HG03175 (cell line): ENCODE results near the gene APCDD1L.

ENCODE experiments used
- ATAC-seq: cut with Tn5 transposase; IDR thresholded peaks from one replicate; pipeline ENCODE4 v1.9.1; 2021; ENCODE audit warnings: mild to moderate bottlenecking, moderate library complexity; ENCODE audit not compliant: unreplicated experiment

Gene APCDD1L

DNA sequence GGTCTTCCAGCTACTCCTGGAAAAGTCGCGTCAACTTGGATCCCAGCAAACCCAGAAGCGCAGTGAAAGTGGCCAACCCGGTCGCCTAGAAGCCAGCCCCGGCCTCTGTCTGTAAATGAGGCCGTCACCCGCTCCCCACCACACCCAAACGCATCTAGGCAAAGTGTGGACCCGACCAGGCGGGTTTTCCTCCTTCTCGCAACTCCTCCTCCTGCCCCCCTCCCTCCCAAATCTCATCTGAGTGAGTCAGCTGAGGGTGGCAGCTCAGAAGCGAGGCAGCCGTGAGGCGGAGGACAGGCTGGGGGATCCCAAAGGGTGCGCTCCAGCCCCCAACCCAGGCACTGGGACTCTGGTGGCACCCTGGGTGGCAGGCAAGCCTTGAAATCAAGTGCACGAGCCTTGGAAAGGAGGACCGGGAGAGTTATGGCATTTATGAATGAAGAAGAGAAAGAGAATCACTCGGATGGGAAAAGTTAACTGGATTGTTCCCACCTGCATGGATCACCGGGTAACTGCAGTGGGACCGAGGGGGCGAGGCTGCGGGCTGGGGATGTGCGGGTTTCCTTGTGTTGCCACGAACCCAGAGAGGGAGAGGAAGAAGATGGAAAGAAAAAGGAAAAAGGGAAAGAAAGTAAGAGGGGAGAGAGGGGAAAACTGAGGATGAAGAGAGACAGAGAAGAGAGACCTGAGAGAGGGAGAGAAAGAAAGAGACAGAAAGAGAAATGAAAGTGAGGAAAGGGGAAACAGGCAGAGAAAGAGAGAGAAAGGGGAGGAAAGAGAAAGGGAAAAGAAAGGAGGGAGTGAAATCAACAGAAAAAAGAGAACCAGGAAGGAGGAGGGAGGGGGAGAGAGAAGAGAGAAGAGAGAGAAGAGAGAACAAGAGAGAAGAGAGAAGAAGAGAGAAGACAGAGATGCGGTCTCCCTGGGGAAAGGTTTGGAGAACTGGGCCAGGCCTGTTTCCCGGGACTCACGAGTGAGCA lies at the start of gene APCDD1L:
APCDD1L (minus strand) TSS at position 167 of the 980 bp plus-strand sequence. CDS start 692 bp downstream, outside the sequence.
- ATAC-seq: no peak

DNA sequence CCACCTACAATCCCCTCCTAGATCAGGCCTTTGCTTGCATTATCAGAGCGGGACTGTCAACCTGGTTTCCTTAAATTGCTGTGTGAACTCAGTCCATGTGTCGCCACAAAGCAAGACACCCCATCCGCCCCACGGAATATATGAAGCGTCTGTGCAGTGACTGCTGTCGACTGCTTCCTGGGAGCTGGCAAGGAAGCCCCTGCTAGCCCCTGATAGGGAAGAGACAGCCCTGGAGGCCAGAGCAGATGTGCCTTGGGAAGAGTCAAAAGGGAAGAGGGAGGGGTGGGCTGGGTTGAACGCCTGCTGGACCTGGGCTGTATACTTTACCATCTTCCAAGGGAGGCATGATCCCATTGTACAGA lies 44.1 kb upstream of the APCDD1L start:
- no peak for ATAC-seq

DNA sequence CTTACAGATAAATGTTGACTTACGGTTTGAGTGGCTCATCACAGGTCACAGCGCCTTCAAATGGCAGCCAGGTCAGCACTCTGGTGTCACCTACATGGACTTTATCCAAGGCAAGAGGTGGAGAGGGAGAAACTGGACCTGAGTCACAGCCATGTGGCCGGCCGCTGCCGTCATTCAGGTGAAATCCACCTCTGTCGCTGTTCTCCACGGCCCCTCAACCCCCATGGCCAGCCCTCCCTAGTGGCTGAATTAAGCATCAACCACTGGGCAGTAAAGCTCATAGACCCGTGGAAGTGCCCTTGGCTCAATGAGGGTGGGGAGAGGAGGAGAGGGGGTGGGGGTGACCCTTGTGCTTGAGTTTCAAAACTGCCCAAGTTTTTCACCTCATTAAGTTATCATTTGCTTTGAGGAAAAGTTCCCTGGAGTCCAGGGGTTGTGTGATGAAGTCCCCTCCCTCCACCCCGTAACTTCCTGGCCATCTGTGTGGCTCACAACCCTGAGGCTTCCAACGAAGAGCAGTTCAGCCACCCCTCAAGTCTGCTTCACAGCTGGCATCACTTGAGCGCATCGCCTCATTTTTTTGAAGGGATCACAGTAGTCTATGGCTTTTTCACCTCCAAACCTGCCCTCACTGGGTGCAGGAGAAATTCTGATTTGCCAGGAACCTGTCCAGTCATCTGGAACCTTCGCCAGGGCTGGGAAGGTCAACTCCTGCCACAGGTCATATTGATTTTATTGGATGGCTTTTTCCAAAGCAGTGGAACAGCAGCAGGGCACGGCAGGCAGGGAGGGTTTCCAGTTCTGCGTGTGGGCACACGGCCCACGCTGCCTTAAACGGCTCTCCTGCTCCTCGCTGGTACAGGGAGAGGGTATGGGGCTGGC lies 43.5 kb upstream of the APCDD1L start:
- no peak for ATAC-seq

- ATAC-seq: no peak
These were observed 42.6 kb upstream of the APCDD1L start for GRCh38 chr20:58557733-58558342.

GRCh38 chr20:58556961-58557360 lies 41.8 kb upstream of the APCDD1L start:
- ATAC-seq: no peak

GRCh38 chr20:58555078-58555765 lies 40.0 kb upstream of the APCDD1L start:
- ATAC-seq: no peak

DNA sequence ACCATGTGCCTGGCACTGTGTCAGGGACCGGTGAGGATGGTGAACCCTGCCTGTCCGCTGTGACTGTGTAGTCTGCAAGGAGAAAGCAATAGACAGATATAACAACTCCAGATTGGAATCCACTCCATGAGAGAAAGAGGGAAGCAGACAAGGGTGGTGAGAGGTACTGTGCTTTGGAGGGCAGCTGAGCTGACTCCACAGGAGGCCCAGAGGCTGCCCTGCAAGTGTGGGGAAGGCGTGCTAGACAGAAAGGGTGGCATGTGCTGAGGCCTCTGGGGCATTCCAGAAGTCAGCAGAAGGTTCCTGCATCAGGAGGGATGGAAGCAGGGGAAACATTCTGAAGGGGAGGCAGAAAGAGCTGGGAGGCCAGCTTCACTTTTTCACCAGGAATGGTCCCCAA lies 39.3 kb upstream of the APCDD1L start:
- ATAC-seq: no peak

- ATAC-seq: no peak
These were observed 38.6 kb upstream of the APCDD1L start for GRCh38 chr20:58553841-58554240.

DNA sequence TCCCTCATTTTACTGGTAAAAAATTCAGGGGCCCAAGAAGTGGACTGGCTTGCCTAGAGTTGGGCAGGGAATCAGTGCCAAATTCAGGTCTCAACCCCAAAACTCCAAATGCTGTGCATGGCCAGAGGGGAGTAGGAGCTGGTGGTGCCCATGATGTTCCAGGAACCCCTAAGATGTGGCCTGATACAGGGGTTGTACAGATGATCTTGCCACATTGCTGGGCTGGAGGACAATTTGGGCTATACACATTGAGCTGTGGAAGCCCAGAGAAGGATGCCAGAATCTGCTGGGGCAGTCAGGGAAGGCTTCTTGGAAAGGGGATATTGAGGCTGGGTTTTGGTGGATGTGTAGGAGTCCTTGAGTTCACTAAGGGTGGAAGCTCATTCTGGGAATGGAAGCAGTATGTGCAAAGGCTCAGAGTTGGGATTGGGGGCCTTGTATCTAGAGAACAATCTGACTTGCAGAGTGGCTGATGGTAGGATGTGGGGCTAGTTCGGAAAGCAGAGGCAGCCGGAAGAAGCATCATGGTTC lies 38.0 kb upstream of the APCDD1L start:
- ATAC-seq: no peak

DNA sequence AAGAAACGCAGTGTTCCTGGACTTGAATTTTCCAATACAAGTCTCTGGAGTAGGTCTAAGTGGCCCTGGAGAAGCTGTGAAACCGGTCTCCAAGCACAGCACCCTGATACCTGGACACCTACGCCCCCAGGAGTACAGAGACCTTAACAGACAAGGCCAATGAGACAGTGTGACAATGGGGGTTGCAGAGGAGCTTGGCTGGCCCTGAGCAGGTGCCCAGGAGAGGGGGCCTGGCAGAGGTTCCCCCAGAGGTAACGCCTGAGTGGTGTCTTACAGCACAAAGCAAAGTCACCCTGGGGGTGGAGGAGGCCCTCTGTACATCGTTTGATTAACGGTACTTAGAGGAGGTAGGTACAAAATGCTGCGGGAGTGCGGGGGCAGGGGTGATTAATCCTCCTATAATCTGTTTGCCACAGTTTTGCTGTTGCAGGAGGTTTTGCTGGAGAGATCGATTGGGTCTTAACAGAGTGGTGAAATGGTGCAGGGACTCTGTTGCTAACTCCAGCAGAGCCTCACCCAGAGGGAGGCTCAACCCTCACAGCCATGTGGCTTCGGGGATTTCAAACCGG lies 37.3 kb upstream of the APCDD1L start:
- no peak for ATAC-seq

- no peak for ATAC-seq
These were observed 36.4 kb upstream of the APCDD1L start for GRCh38 chr20:58551631-58552030.

DNA sequence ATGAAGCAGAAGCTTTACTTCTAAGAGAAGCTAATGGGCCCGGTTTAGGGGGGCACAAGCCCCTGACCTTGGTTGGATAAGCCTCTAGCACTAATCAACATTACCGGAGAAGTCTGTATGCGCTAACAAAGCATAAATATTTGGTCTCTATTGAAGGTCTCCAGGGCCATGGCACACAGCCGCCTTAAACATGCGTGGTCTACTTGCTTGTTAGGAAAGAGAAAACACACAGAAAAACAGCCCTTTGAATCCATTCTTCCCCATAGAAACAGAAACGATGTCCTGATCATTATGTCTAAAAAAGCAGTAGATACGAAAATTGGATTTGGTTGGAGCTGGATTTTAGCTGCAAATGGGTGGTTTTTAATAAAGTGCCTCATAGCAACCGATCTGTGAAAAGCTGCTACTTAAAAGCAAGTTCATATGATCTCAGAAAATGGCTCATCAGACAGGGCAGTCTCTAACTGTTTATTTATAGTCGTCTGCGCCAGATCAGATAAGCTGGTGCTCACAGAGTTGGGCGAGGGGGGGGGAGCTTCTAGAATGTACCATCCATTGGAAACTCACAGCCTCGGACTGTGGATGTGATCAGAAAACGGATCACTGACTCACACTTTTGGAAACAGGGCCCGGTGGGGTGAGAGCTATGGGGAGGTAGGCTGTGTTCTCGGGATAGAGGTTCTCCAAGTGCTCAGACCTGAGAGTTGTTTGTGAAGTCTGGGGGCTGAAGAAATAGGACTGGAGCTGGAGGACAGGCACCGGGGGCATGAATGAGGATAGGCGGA lies 35.3 kb upstream of the APCDD1L start:
- no peak for ATAC-seq

DNA sequence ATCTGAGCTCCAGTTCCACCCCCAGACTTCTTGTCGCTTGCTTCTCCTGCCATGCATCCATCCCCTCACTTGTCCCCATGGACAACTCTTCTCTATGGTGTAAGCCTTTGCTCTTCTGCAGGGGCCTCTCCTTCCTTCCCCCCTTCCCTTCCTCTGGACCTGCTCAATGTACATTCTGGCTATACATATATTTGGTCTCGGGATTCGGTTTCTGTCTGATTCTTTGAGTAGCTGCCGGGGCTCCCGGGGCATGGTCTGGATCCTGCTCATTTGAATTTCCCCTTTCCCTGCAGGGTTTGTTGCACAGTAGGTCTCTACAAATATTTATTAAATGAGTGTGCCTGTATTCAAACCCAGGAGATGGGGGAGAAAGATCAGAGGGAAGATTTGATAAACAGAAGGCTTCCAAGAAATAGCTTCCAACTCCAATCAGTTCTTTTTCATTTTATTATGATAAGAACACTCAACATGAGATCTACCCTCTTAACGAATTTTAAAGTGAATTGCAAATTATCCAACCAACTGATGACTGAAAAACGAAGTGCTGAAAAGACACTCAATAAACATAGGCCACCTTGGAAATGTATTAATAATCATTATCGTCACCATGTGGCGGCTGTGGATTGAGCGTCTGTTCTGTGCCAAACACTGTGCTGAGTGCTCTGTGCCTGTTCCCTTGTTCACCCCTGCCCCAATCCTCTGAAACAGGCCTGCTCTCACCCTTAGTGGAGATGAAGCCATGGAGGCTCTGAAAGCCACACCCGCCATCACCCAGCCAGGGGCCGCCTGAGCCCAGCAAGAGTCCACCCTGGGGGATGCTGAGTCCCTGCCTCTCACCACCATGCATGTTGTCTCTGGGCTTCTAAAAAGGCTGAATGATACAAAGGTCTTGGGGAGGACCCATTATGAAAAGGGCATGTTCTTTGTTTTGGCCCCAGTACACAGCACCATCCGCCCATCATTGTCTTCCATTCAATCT lies 34.3 kb upstream of the APCDD1L start:
- ATAC-seq: no peak

GRCh38 chr20:58547623-58548475 lies 32.6 kb upstream of the APCDD1L start:
- no peak for ATAC-seq

DNA sequence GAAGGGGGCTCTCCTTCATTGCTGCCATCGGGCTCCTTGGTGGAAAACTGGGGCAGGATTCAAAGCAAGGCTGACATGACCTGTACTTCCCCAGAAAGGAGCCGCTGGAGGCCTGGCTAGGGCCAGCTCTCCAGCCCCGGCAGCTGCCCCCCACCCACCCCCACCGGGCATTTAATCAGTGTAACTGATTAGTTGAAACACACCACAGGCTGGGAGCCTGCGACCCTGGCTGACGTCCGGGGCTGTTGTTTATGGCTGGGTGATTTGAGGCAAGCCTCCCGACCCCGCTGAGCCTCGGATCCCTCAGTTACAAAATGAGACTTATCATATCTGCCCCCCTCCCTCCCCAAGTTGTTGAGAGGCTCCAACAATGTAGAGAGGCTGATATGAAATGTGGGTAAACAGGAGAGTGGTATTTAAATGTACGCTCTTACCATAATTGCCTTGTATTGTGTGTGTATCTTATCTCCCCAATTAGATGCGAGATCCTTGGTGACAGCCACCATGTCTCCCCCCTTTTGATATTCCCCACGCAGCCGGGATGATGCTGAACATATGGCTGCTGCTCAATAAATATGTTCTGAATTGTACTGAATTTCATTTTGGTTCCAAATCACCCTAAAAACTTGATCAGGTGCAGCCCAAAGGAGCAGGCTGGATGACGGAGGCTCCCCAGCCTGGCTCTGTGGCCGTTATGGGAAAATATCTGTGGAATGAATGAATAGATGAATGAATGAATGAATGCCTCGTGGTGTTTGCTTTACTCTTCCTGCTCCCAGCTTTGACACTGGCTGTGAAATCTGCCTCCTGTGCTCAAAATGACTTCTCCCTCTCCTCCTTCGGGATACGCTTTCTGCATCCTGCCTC lies 31.8 kb upstream of the APCDD1L start:
- ATAC-seq: no peak

DNA sequence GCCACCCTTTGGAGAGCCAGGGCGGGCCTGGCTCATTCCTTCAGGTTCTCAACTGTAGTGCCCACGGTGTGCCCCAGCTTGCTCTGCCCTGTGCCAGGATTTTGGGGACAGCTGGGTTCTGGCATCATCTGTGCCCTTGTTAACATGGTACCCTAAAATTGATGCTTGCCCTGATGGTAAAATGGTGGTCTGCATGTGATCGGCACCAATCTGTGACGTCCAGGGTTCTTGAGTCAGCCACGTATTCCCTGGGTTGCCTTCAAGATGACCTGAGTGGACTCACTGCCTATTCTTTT lies 31.2 kb upstream of the APCDD1L start:
- ATAC-seq: no peak
